Muscle layer of duodenum (tissue), 2 donors: ENCODE data around the gene RMND5A.
"Not testable (repeated sequence)": the region's sequence is repeated elsewhere in the genome, so short reads cannot be mapped to it uniquely, and the experiment has no call there.

Experiments
- H3K27ac ChIP-seq: one replicate; pipeline ENCODE4 v1.7.0; 2013; ENCODE audit warnings: mild to moderate bottlenecking, low read length
- H3K27me3 ChIP-seq: one replicate; pipeline ENCODE4 v1.7.0; 2013; ENCODE audit warnings: low read depth, mild to moderate bottlenecking, control low read depth, low read length
- H3K36me3 ChIP-seq, 2 donors: one replicate each; pipeline ENCODE4 v1.7.0; 2013; ENCODE audit warnings: low read length in 2 of 2, control low read depth in 1 of 2, mild to moderate bottlenecking in 1 of 2; ENCODE audit not compliant: insufficient read depth in 2 of 2, control insufficient read depth in 1 of 2
- H3K4me1 ChIP-seq, 2 donors: one replicate each; pipeline ENCODE4 v1.7.0; 2013; ENCODE audit warnings: low read length in 2 of 2, mild to moderate bottlenecking in 2 of 2, control low read depth in 1 of 2, moderate library complexity in 1 of 2; ENCODE audit not compliant: insufficient read depth in 2 of 2, control insufficient read depth in 1 of 2
- H3K4me3 ChIP-seq, 2 donors: one replicate each; pipeline ENCODE4 v1.7.0; 2013; ENCODE audit warnings: low read length in 2 of 2, low read depth in 1 of 2, mild to moderate bottlenecking in 1 of 2
- H3K9me3 ChIP-seq, 2 donors: one replicate each; pipeline ENCODE4 v1.7.0; 2013; ENCODE audit warnings: low read length in 2 of 2, control low read depth in 1 of 2, mild to moderate bottlenecking in 1 of 2; ENCODE audit not compliant: control insufficient read depth in 1 of 2
- donor health status: healthy.

The RMND5A gene

GRCh38 chr2:86719263-86719636 is 841 bp upstream of the RMND5A start:
- not testable (repeated sequence) for H3K27ac ChIP-seq, H3K9me3 ChIP-seq
- H3K4me3 ChIP-seq = peak overlapping the region in 1 of 2 donors; percentile 42

GRCh38 chr2:86720540-86721320 is 639 bp downstream of the RMND5A start:
- H3K27ac ChIP-seq, H3K4me1 ChIP-seq, H3K27me3 ChIP-seq, H3K36me3 ChIP-seq, H3K9me3 ChIP-seq: not testable (repeated sequence)
- peak overlapping the region; percentile 42 to 67 for H3K4me3 ChIP-seq

More at GRCh38 chr2:86719263-86719636, 841 bp upstream of the RMND5A start:
- H3K27me3 ChIP-seq, H3K4me1 ChIP-seq, H3K36me3 ChIP-seq: not testable (repeated sequence)

DNA sequence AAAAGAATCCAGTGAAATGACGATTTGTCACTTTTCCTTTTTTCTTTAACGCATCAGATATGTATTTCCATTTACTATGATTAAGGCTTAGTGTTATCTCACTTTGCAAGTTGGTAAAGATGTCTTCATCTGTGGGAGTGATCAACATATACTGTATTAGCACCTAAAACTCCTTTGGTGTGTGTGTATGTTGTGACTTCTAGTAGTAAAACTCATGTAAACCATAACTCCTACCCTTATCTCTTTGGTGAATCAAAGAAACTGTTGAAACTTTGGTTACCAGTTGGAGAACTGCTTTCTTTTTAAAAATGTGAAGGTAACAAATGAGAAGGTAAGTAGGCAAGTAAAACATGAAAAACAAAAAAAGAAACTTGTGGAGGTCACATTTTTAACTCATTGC is 5.6 kb downstream of the RMND5A start:
- not testable (repeated sequence) for H3K4me1 ChIP-seq, H3K4me3 ChIP-seq, H3K27me3 ChIP-seq, H3K27ac ChIP-seq, H3K36me3 ChIP-seq, H3K9me3 ChIP-seq

DNA sequence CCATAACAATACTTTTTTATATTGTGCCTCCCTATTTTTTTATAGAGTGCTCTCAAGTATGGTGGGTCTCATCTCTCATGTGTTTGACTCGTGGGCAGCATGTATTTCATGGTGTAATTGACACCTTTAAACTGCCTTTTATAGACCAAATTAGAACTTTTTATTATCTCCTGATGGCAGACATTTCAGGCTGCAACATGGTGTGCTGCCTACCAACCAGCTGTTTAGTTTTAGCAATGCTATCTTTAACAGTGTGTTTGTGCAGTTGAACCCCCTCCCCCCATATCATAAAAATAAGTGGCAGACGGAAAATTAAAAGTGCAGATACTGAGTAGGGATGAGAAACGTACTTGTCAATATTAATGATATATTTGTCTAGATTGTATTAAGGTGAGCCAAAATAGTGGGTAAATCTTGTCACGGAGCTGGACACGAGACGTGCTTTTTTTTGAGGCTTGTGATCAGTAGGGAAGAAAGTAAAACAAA is 12.0 kb downstream of the RMND5A start:
- H3K36me3 ChIP-seq, H3K9me3 ChIP-seq, H3K4me3 ChIP-seq, H3K27ac ChIP-seq, H3K27me3 ChIP-seq, H3K4me1 ChIP-seq: not testable (repeated sequence)

- not testable (repeated sequence) for H3K27me3 ChIP-seq, H3K4me3 ChIP-seq, H3K27ac ChIP-seq, H3K4me1 ChIP-seq, H3K36me3 ChIP-seq, H3K9me3 ChIP-seq
Observed at GRCh38 chr2:86732837-86733236, 12.7 kb downstream of the RMND5A start.

GRCh38 chr2:86733528-86733927 is 13.4 kb downstream of the RMND5A start:
- H3K27me3 ChIP-seq, H3K4me1 ChIP-seq, H3K27ac ChIP-seq, H3K4me3 ChIP-seq, H3K36me3 ChIP-seq, H3K9me3 ChIP-seq: not testable (repeated sequence)

DNA sequence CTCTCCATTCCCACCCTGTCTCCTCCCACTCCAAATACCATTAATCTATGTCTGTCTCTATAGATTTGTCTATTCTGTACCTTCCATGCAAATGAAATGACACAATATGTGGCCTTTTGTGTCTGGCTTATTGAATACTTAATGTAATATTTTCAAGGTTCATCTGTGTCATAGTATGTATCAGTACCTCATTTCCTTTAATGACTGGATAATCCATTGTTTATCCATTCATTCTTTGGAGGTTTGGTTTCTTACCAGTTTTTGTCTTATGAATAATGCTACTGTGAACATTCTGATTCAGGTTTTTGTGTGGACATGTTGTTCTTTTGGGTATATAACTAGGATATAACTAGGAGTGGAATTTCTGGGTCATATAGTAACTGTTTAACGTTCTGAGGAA is 14.8 kb downstream of the RMND5A start:
- not testable (repeated sequence) for H3K4me3 ChIP-seq, H3K4me1 ChIP-seq, H3K36me3 ChIP-seq, H3K9me3 ChIP-seq, H3K27me3 ChIP-seq, H3K27ac ChIP-seq

- H3K9me3 ChIP-seq, H3K27ac ChIP-seq, H3K4me3 ChIP-seq, H3K27me3 ChIP-seq, H3K36me3 ChIP-seq, H3K4me1 ChIP-seq: not testable (repeated sequence)
Observed at GRCh38 chr2:86739485-86739884, 19.4 kb downstream of the RMND5A start.

- not testable (repeated sequence) for H3K4me3 ChIP-seq, H3K9me3 ChIP-seq, H3K36me3 ChIP-seq, H3K27ac ChIP-seq, H3K4me1 ChIP-seq, H3K27me3 ChIP-seq
Observed at GRCh38 chr2:86739889-86740288, 19.8 kb downstream of the RMND5A start.

DNA sequence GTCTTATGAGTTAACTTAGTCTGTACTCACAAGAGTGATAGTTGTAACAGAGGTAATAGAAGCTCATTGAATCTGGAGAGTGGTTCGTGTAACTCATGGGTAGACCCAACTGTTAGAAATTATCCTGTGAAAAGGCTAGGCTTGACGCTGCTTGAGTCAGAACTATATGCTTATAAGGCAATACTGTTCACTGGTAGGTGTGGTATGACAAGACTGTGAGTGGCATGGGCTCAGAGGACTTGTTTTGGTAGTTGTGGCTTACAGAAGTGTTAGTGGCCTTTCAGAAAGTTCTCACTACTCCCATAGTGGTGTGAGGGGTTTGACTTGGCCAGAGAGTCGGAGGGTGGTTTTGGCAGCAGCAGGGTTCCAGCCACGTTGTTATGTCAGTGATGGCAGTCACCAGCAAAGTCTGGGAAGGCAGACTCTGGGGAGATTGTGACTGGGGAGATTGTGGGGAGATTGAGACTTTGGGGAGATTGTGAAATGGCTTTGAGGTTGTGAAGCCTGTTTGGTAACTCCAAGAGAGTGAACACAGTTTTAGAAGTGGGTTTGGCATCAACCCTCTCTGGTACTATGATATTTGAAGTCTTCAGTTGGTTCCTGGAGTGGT is 21.9 kb downstream of the RMND5A start:
- not testable (repeated sequence) for H3K4me1 ChIP-seq, H3K36me3 ChIP-seq, H3K27ac ChIP-seq

DNA sequence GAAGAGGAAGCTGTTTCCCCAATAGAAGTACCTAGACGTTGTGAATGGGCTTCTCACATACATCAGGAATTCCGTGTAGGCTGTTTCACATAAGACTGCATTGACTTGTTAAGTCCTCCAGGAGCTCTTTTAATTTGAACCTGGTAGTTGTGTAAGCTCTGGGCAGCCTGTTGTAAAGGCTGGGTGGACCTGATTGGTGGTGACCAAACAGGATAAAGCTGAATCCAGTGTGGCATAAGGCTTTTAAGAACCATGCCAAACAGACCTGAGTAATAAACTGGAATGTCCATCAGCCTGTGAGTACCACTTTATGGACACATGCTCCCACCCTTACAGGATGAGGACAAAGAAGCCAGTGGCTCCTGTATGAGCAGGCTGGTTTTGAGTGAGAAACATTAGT is 24.1 kb downstream of the RMND5A start:
- Histone ChIP-seq H3K27me3 (no peaks in the 10 kb centered on the region), H3K4me3 (no peak overlapping the region), H3K36me3 (peaks cover 0 to 4% of the 10 kb centered on the region in 2 donors), H3K27ac (no peak overlapping the region), H3K4me1 (peaks cover 0 to 10% of the 10 kb centered on the region in 2 donors), H3K9me3 (no peaks in the 10 kb centered on the region)

More for the DNA sequence above, 21.9 kb downstream of the RMND5A start:
- not testable (repeated sequence) for H3K4me3 ChIP-seq, H3K9me3 ChIP-seq, H3K27me3 ChIP-seq

DNA sequence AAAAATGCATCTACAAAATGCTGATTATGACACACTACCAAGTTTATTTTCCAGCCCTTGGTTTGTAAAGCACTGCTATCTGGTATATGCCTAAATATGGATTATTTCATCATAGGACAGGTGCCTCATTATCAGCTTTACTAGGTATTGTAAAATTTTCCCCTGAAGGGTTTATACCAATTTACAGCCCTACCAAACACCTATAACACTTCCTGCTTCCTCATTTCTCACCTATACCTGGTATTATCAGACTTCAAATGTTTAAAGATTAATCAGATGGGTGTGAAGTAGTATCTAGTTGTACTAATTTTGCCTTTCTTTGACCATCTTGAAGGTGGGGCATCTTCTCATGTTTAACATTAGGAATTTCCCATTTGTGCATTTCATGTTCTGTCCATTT is 26.8 kb downstream of the RMND5A start:
- no peak overlapping the region for H3K4me3 ChIP-seq
- H3K27me3 ChIP-seq = no peaks in the 10 kb centered on the region
- peaks cover 3 to 4% of the 10 kb centered on the region in 2 donors for H3K36me3 ChIP-seq
- H3K27ac ChIP-seq = no peak overlapping the region
- peaks cover 0 to 17% of the 10 kb centered on the region in 2 donors for H3K4me1 ChIP-seq
- peaks cover 5 to 7% of the 10 kb centered on the region in 2 donors for H3K9me3 ChIP-seq
